GM19395 (cell line): ENCODE data around the gene ATP8B4.
"Not testable (repeated sequence)": the region's sequence is repeated elsewhere in the genome, so short reads cannot be mapped to it uniquely, and the experiment has no call there.

ENCODE experiments used
- ATAC-seq: cut with Tn5 transposase; IDR thresholded peaks from one replicate; pipeline ENCODE4 v1.9.1; 2021; ENCODE audit warnings: mild to moderate bottlenecking, moderate library complexity; ENCODE audit not compliant: unreplicated experiment

Gene ATP8B4

DNA sequence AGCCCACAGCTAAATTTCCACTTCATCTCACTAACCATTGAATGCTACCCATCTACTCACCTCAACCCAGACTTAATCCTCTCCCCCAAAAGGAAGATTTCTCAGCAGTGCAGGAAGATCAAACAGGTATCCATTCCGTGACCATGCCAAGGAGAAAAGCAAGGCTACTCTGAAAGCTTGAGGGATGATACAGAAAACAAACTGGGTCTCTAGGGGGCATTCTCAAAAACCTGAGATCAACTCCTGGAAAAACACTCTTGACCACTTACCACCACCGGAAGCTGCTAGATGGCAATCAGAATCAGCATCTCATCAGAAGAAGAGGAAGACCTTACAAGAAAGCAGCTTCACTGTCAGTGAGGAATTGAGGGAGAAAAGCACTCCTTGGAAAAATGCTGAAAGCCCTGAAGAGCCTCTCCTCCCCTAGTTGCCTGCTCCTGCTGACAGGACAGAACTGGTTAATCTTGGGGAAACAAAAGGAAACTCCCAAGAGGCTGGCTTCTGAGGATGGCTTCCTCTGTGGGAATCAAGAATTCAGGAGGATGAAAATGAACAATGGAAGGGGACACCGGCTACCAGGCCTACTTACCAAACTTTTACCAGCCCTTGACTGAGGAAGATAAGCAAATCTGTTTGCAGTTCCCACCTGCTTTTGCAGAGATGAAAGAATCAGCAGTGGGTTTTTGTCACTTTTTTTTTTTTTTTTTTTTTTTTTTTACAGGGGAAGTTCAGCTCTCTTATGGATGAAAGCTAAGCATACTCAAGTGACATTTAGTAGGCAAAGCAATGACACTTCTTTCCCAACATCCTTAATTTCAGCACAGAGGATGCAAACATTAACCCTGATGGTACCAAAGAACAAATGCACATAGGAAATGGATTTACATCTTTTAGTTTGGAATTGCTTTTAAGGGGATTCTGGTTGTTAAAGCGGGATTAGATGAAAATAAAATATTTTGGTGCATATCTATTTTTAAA, at the start of gene ATP8B4:
ATP8B4 (minus strand) TSS at position 171 of the 978 bp plus-strand sequence. CDS start 12,267 bp downstream, outside the sequence.
- ATAC-seq: no peak

- no peak for ATAC-seq
These were observed 49.3 kb upstream of the ATP8B4 start for GRCh38 chr15:50168379-50168778.

- ATAC-seq: no peak
These were observed 48.1 kb upstream of the ATP8B4 start for GRCh38 chr15:50167110-50167509.

DNA sequence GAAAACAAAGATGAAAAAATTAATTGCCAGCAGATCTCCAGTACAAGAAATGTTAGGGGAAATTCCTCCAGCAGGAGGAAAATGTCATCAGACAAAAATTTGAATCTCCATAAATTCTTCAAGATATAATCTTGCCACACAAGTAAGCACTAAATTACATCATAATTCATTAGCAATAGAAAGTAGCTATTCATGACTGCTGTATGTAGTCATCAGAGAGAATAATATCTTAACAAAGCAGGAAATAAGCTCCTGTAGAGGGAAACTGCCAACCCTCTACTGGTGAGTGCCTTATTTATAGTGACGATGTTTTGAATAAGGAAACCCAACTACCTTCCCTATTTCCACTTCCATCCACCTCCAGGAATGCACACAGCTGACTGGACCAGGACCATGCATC, 47.2 kb upstream of the ATP8B4 start:
- ATAC-seq: no peak

DNA sequence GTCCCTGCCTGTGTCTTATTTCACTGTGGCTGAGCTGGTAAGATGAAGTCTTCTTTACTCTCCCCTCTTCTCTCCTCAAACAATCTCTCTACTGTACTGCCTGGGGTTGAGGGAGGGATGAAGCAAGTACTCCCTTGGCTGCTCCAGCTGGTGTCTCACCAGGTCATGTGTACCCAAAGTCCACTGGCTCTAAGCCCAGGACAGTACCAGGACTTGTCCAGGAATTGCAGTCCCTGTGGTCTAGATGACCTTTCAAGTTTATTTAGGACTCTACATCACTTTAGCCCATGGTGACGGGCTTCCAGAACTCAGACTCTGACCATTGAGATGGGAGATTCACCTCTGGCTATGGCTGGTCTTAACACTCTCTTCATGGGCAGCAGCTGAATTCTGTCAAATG, 45.4 kb upstream of the ATP8B4 start:
- no peak for ATAC-seq

DNA sequence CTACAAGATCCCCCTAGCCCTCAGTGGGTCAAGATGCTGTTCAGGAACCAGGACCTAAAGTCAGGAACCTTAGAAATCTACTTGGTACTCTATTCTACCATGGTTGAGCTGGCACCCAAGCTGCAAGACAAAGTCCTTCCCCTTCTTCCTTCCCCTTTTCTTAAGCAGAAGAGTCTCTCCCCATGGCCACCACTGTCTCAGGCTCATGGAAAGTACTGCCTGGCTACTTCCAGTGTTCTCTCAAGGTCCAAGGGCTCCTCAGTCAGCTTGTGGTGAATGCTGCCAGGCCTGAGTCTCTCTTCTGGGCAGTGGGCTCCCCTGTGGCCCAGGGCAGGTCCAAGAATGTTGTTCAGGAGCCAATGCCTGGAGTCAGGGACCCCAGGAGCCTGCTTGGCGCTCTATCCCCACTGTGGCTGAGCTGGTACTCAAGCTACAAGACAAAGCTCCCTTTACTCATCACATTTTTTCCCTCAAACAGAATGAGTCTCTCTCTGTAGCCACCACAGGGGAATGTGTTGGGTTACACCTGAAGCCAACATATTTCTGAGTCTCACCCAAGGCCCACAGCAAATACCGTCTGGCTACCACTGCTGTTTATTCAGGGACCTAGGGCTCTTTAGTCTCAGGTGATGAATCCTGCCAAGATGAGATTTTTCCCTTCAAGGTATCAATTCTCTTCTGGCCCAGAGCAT, 44.8 kb upstream of the ATP8B4 start:
- no peak for ATAC-seq

GRCh38 chr15:50162969-50163718, 44.1 kb upstream of the ATP8B4 start:
- ATAC-seq: no peak

GRCh38 chr15:50158236-50158635, 39.2 kb upstream of the ATP8B4 start:
- ATAC-seq: not testable (repeated sequence)

- ATAC-seq: no peak
These were observed 32.4 kb upstream of the ATP8B4 start for GRCh38 chr15:50151476-50151875.

DNA sequence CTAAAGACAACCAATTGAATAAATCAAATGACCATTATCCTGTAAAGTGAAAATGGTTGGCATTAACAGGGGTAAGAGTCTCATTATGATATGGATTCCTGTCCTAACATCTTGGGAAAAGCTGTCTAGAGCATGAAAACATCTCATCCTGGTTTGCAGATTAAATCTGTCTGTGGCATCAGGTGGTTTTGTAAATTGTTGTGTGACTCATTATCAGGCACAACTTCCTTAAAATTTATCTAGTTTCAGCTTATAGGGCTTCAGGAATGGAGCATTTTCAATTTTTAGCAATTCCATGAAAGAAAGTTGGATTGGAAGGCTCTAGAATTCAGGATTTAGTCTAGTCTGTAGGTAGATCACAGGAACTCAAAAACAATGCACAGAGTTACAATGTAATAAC, 31.8 kb upstream of the ATP8B4 start:
- no peak for ATAC-seq

GRCh38 chr15:50150349-50150748, 31.3 kb upstream of the ATP8B4 start:
- ATAC-seq: no peak

- no peak for ATAC-seq
These were observed 30.1 kb upstream of the ATP8B4 start for GRCh38 chr15:50149090-50149489.

DNA sequence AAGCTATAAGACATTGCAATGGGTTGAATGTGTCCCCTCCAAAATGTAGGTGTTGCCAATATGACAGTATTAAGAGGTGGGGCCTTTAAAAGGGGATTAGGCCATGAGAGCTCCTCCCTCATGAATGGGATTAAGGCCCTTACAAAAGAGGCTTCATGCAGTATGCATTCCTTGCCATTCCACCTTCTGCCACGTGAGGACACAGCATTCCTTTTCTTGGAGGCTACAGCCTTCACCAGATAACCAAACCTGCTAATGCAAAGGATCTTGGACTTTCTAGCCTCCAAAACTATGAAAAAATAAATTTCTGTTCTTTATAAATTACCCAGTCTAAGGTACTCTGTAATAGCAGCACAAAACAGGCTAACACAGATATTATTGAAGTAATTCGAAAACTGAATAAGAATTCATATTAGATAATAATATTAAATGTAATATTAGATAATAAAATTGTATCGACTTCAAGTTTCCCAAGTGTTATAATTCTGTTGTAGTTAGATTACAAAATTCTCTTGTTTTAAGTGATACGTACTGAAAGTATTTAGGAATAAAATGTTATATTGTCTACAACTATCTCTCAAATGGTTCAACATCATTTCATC, 29.4 kb upstream of the ATP8B4 start:
- no peak for ATAC-seq

DNA sequence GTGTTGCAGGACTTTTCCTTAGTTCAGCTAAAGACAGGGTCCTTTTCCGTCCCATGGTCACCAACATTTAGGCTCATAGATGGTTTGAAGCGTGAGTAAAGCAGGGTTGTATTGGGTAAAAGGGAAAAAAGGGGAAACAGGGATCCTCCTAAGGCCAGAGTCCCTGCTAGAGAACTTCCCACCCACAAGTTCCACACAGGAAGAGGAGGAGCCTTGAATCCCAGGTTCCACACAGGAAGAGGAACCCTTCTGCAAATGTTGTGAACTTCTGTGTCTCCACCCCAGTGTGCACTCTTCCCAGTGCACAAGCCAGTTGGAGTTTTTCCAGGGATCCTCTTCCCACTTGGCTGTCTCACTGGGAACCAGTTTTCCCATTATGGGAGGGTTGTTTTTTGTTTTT, 27.6 kb upstream of the ATP8B4 start:
- ATAC-seq: no peak

DNA sequence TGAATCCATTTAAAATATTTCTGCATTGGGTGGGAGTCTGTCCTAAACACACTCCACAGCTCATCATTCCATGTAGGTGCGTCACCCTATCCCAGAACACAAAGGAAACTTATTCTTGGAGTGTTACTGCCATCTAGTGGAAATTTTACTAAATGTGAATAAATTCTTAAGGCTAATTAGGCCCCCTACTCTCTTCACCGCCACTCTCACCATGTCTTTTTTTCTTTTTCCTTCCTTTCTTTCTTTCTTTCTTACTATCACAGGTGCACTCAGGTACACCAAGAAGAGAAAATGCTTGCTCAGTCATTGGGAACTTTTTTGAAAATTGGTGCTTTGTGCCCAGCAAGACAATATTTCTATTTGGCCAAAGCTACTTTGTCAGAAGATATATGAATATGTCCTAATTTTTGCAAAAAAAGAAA, 26.4 kb upstream of the ATP8B4 start:
- ATAC-seq: no peak

DNA sequence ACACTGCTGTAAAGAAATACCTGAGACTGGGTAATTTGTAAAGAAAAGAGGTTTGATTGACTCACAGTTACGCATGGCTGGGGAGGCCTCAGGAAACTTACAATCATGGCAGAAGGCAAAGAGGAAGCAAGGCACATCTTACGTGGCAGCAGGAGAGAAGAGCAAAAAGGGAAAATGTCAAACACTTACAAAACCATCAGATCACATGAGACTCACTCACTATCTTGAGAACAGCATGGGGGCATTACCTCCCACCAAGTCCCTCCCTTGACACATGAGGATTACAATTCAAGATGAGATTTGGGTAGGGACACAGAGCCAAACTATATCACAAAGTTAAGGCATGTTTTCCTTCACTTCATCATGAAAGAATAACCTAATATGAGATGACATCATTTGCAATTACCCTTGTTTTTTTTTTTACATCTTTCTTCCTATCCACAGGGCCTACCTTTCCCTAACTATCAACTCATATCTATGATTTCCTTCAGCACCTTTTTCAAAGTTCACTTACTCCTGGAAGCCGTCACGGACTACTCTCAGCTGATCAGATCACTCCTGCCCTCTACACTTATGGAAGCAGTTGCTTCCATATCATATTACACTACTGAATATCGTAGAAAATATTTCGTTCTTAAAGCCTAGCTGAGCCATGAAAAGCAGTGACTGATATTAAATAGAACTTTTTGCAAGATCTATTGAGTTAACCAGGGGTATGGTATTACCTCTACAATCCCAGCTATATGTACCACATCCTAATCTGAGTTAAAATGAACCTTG, 25.5 kb upstream of the ATP8B4 start:
- ATAC-seq: no peak

DNA sequence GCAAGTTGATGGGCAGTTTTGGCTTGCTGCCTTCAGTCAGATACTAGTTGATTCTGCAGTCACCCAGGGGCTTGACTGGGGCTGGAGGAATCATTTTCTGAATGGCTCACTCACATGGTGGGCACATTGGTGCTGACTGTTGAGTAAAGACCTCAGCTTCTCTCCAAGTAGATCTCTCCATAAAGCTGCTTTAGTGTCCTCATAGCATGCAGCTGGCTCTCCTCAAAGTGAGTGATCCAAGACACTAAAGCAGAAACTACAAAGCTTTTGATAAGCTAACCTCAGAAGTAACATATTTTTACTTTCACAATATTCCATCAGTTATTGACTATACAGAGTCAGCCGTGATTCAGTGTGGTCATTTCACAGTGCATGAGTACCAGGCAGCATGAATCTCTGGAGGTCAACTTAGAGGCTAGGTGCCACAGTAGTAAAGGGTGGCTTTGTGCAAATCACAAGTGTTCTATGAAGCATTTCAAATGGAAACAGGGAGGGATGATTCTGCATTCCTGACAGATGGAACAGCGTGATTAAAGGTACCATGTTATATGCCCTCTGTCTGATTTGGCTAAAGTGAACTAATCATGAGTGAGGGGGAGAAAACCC, 24.3 kb upstream of the ATP8B4 start:
- ATAC-seq: no peak

DNA sequence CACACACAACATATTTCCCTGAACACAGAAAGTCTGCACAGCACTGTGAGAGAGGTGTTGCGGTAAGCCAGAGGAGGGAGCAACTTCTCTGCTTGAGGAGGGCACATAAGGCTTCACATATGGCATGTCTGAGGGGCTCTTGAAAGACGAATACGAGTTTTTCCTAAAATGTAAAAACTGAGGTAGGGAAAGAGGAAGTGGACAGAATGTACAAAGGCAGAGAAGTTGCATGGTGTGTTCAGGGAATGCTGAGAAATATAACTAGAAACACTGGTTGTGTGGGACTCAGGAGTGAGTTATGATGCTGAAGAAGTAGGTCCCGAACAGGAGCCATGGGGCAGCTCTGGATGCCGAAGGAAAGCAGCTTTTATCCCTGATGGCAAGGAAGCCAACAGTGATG, 22.8 kb upstream of the ATP8B4 start:
- ATAC-seq: no peak

DNA sequence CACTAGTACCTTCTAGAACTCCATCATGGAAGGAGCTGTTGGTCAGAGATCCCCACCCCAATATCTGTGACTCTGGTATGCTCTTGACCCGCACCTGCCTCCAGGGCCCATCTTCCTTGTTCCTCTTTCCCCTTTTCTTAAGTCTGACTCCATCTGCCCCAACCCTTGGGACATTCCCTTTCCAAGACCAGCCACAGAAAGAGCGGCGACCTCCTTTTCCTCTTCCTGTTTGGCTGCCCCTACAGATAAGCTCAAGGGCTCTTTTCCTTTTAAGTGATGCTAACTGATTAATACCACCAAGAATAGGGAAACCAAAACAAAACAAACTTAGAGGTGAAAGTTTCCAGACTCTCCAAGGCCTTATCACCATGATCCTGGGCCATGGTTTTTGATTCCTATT, 21.9 kb upstream of the ATP8B4 start:
- ATAC-seq: no peak

GRCh38 chr15:50140098-50140497, 21.1 kb upstream of the ATP8B4 start:
- ATAC-seq: no peak
